ENCODE measurements around the gene ZNF221.
A peak's percentile ranks its signal among the peaks of the same experiment; 100 is the strongest.

Gene ZNF221

GRCh38 chr19:43960411-43960810 lies 9.4 kb downstream of the ZNF221 start:
- DNase-seq, result no peak

- no peak for DNase-seq
Observed at GRCh38 chr19:43966079-43966694, 15.2 kb downstream of the ZNF221 start.

GRCh38 chr19:43976732-43977131 lies 25.7 kb downstream of the ZNF221 start:
- DNase-seq, result no peak

GRCh38 chr19:43983544-43983911 lies 32.5 kb downstream of the ZNF221 start:
- DNase-seq, result no peak

GRCh38 chr19:43983912-43984686 lies 33.1 kb downstream of the ZNF221 start, which contains the start of gene ZNF155:
TSS of gene ZNF155 (plus strand) at chr19:43984188. CDS start at chr19:43988544, 4,356 bp downstream.
- peak in 4 of 5 experiments; percentile 42 to 81 (median 58) for DNase-seq

GRCh38 chr19:43984687-43985000 lies 33.6 kb downstream of the ZNF221 start:
- no peak for DNase-seq

GRCh38 chr19:43997631-43998290 lies 46.7 kb downstream of the ZNF221 start:
- no peak for DNase-seq

- DNase-seq, result no peak
Observed at GRCh38 chr19:44002212-44002565, 51.2 kb downstream of the ZNF221 start.

- DNase-seq, result peak; percentile 40 to 99 (median 72)
Observed at GRCh38 chr19:44002566-44003460, 51.8 kb downstream of the ZNF221 start, which contains the start of gene ZNF230. TSS of gene ZNF230 (plus strand) at chr19:44002957. CDS start at chr19:44007079, 4,122 bp downstream.

- peak in 1 of 5 experiments; percentile 65 for DNase-seq
Observed at GRCh38 chr19:44003461-44004009, 52.5 kb downstream of the ZNF221 start.

- no peak for DNase-seq
Observed at GRCh38 chr19:44005973-44006372, 54.9 kb downstream of the ZNF221 start.

- no peak for DNase-seq
Observed at GRCh38 chr19:44007473-44007872, 56.4 kb downstream of the ZNF221 start.

- DNase-seq, result no peak
Observed at GRCh38 chr19:44010468-44010867, 59.4 kb downstream of the ZNF221 start.
